HG03469 (cell line): ENCODE data around the gene CABCOCO1.
A peak's percentile ranks its signal among the peaks of the same experiment; 100 is the strongest.

Experiments used
- ATAC-seq: cut with Tn5 transposase; IDR thresholded peaks from one replicate; pipeline ENCODE4 v1.9.1; 2021; ENCODE audit warnings: mild to moderate bottlenecking, moderate library complexity, moderate number of reproducible peaks; ENCODE audit not compliant: unreplicated experiment

CABCOCO1 gene

GRCh38 chr10:61752111-61753011, 89.6 kb downstream of the CABCOCO1 start:
- peak; percentile 55 for ATAC-seq

GRCh38 chr10:61753453-61753852, 90.7 kb downstream of the CABCOCO1 start:
- no peak for ATAC-seq

- no peak for ATAC-seq
Observed at GRCh38 chr10:61754587-61755550, 92.1 kb downstream of the CABCOCO1 start.

GRCh38 chr10:61757001-61757400, 94.3 kb downstream of the CABCOCO1 start:
- no peak for ATAC-seq

GRCh38 chr10:61757525-61758397, 95.0 kb downstream of the CABCOCO1 start:
- ATAC-seq = no peak

GRCh38 chr10:61758433-61758832, 95.7 kb downstream of the CABCOCO1 start:
- no peak for ATAC-seq

GRCh38 chr10:61759751-61760150, 97.0 kb downstream of the CABCOCO1 start:
- ATAC-seq = no peak

- ATAC-seq = no peak
Observed at GRCh38 chr10:61760943-61761824, 98.5 kb downstream of the CABCOCO1 start.

GRCh38 chr10:61761825-61762217, 99.1 kb downstream of the CABCOCO1 start:
- no peak for ATAC-seq

- no peak for ATAC-seq
Observed at GRCh38 chr10:61763778-61764177, 101.0 kb downstream of the CABCOCO1 start.

GRCh38 chr10:61764486-61764885, 101.8 kb downstream of the CABCOCO1 start:
- ATAC-seq = no peak

GRCh38 chr10:61765176-61766087, 102.7 kb downstream of the CABCOCO1 start:
- no peak for ATAC-seq

- ATAC-seq = no peak
Observed at GRCh38 chr10:61766927-61767326, 104.2 kb downstream of the CABCOCO1 start.

GRCh38 chr10:61774031-61774430, 111.3 kb downstream of the CABCOCO1 start:
- ATAC-seq = no peak

- no peak for ATAC-seq
Observed at GRCh38 chr10:61775111-61775510, 112.4 kb downstream of the CABCOCO1 start.

GRCh38 chr10:61776615-61777266, 114.0 kb downstream of the CABCOCO1 start:
- no peak for ATAC-seq

GRCh38 chr10:61778137-61778536, 115.4 kb downstream of the CABCOCO1 start:
- no peak for ATAC-seq

- ATAC-seq = no peak
Observed at GRCh38 chr10:61779276-61779675, 116.5 kb downstream of the CABCOCO1 start.
